Measurements from ENCODE around the gene TRIM13.

DNA sequence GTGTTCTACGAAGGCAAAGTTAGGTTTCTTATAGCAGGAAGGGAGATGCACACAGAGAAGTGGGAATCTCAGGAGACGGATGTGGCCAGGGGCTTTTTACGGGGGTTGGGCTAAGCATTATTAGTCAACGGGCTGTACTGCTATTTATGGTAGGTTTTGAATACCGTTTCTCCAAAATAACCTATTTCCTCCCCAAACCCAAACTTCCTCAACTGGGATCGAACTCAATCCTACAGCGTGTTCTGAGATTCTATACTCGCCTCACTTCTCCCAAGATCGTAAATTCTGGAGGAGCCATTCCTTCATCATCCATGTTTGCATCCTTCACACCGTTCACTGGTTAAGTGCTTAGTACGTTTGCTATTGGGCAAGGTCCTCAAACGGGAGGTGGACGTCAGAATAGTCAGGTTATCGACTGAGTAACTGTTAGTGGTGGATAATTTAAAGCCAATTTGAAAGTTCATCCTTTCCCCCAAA is 1.2 kb upstream of the TRIM13 start:
- TF ChIP-seq, protein P1, sequence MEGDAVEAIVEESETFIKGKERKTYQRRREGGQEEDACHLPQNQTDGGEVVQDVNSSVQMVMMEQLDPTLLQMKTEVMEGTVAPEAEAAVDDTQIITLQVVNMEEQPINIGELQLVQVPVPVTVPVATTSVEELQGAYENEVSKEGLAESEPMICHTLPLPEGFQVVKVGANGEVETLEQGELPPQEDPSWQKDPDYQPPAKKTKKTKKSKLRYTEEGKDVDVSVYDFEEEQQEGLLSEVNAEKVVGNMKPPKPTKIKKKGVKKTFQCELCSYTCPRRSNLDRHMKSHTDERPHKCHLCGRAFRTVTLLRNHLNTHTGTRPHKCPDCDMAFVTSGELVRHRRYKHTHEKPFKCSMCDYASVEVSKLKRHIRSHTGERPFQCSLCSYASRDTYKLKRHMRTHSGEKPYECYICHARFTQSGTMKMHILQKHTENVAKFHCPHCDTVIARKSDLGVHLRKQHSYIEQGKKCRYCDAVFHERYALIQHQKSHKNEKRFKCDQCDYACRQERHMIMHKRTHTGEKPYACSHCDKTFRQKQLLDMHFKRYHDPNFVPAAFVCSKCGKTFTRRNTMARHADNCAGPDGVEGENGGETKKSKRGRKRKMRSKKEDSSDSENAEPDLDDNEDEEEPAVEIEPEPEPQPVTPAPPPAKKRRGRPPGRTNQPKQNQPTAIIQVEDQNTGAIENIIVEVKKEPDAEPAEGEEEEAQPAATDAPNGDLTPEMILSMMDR (IDR thresholded peaks at IDR 0.05) = no peak
- TF ChIP-seq POLR2AphosphoS5 (IDR thresholded peaks at IDR 0.05) = no peak
